Measurements from ENCODE around the gene CNTRL. TPM values are rescaled to one million over a fixed set of nuclear protein-coding genes. Genes with fewer than 3 reads are reported as not detected.

CNTRL gene
- total and polyA plus RNA-seq, 4 experiments from 2014 or later, result 1.5 to 122 (median 78.5) TPM

GRCh38 chr9:121200356-121200755, 125.6 kb downstream of the CNTRL start:
- H3K27ac Mint-ChIP-seq, result peak overlapping the region; percentile 23 to 95 (median 91)
- H3K4me3 Mint-ChIP-seq, result peak overlapping the region; percentile 78 to 95 (median 92)
- Histone ChIP-seq H3K27ac (ENCODE audit: low read depth, low read length) (peak overlapping the region; percentile 87), H3K36me3 (ENCODE audit: insufficient read depth, low read length) (no peaks in the 10 kb centered on the region), H3K27me3 (ENCODE audit: insufficient read depth, low read length) (no peaks in the 10 kb centered on the region), H3K4me3 (ENCODE audit: low read length in 2 of 2) (peak overlapping the region; percentile 64 to 70), H3K4me1 (ENCODE audit: insufficient read depth, low read length) (peaks cover 53% of the 10 kb centered on the region), H3K9me3 (ENCODE audit: control insufficient read depth in 1 of 2, low read length in 2 of 2) (no peaks in the 10 kb centered on the region)
- H3K27me3 Mint-ChIP-seq, result no peaks in the 10 kb centered on the region
- POLR2A ChIA-PET (ENCODE audit: partially characterized antibody), result interaction anchor here (1.0 to 3.7 kb wide), 10 partner anchors 12 to 354 kb away, joined by 3 to 35 read pairs (median 10); no protein-coding TSS in a partner anchor
- H3K36me3 Mint-ChIP-seq, result peaks cover 0 to 16% of the 10 kb centered on the region in 2 donors
- no peak for DNase-seq
- intact Hi-C loops (cut with micrococcal nuclease), result loop anchor here (2.0 to 10.0 kb wide), 5 partner anchors 14 to 1707 kb away; partner anchors contain the start of genes CNTRL and RC3H2
- peaks cover 46 to 75% (median 53%) of the 10 kb centered on the region in 4 donors for H3K4me1 Mint-ChIP-seq
- CTCF ChIA-PET (ENCODE audit: partially characterized antibody), result interaction anchor here (1.2 to 4.6 kb wide), 2 partner anchors 12 to 31 kb away, joined by 4 to 32 read pairs; no protein-coding TSS in a partner anchor
- peaks cover 0 to 5% (median 0%) of the 10 kb centered on the region in 8 donors for H3K9me3 Mint-ChIP-seq

GRCh38 chr9:121201045-121201737, 126.4 kb downstream of the CNTRL start:
- peaks cover 0 to 5% (median 0%) of the 10 kb centered on the region in 8 donors for H3K9me3 Mint-ChIP-seq
- ChIA-PET CTCF (ENCODE audit: partially characterized antibody) (interaction anchor here (0.5 to 4.6 kb wide), 7 partner anchors 9 to 373 kb away, joined by 3 to 32 read pairs (median 4); no protein-coding TSS in a partner anchor), POLR2A (ENCODE audit: partially characterized antibody) (interaction anchor here (0.6 to 3.7 kb wide), 18 partner anchors 9 to 489 kb away, joined by 3 to 35 read pairs (median 6); partner anchors contain the start of genes CNTRL and FBXW2)
- peaks cover 0 to 16% of the 10 kb centered on the region in 2 donors for H3K36me3 Mint-ChIP-seq
- H3K27me3 Mint-ChIP-seq, result no peaks in the 10 kb centered on the region
- no peaks in the 10 kb centered on the region for H3K36me3 ChIP-seq (ENCODE audit: insufficient read depth, low read length)
- DNase-seq, result peak; percentile 47 to 67 (median 54)
- peaks cover 39 to 66% (median 46%) of the 10 kb centered on the region in 4 donors for H3K4me1 Mint-ChIP-seq
- H3K27me3 ChIP-seq (ENCODE audit: insufficient read depth, low read length), result no peaks in the 10 kb centered on the region
- no peaks in the 10 kb centered on the region for H3K9me3 ChIP-seq (ENCODE audit: control insufficient read depth in 1 of 2, low read length in 2 of 2)
- H3K4me3 ChIP-seq (ENCODE audit: low read length in 2 of 2), result peak overlapping the region; percentile 64 to 70
- peak overlapping the region; percentile 95 to 99 (median 96) for H3K27ac Mint-ChIP-seq
- intact Hi-C loops (cut with micrococcal nuclease), result loop anchor here (2.0 to 10.0 kb wide), 5 partner anchors 14 to 1706 kb away; partner anchors contain the start of genes CNTRL and RC3H2
- peak overlapping the region; percentile 94 to 97 (median 95) for H3K4me3 Mint-ChIP-seq
- H3K4me1 ChIP-seq (ENCODE audit: insufficient read depth, low read length), result peaks cover 45% of the 10 kb centered on the region
- H3K27ac ChIP-seq (ENCODE audit: low read depth, low read length), result peak overlapping the region; percentile 87

DNA sequence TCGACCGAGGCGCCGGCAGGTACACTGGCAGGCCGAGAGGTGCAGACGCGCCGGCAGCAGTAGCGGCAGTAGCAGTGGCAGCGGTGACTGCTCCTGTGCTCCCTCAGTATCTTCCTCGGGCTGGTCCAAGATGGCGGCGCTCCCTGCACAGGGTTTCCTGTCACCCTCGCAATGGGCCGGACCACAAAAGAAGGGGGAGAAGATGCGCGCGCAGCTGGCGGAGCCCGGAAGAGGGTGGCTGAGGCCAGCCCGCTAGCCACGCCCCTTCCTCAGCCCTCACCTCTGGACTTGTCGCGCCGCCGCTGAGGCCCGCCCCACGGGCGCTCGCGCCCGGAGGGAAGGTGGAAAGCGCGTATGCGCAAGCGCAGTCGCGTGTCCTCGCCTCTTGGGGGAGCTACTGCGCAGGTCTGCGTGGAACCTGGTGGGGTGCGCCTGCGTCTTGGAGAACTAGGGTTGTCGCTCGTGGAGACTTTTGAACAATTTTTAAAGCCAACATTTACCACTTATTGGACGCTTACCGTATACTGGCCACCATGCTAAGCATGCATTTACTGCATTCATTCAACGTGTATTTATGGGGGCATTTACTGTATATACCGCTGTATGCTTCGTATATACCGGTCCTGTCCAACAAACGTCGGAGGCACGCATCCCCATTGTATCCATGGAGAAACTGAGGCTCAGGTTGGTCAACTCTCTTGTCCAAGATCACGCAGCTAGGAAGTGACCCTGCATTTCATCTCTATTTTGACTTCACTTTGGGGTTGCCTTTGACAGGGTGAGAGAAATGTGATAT, 127.2 kb downstream of the CNTRL start, which contains the start of gene RAB14:
RAB14 (minus strand) TSS at position 132 of the 796 bp plus-strand sequence. CDS start 8,457 bp downstream, outside the sequence.
- H3K4me1 Mint-ChIP-seq, result peaks cover 34 to 59% (median 40%) of the 10 kb centered on the region in 4 donors
- H3K27me3 ChIP-seq (ENCODE audit: insufficient read depth, low read length), result no peaks in the 10 kb centered on the region

DNA sequence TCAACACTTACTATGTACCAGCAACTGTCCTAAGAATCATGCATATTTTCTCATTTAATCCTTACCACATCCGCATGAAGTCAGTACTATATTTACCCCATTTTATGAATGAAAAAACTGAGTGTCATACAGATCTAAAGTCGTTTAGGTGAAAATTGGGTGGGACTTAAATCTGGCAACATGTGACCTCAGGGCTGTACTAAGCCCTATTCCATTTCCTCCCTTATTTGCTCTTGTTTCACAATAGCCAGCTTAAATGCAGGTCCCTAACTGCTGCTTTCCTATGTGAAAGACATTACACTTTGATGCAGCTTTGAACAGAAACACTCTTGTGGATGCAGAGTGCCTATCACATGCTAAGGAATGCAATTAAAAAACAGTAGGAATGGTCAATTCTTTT, 129.4 kb downstream of the CNTRL start:
- intact Hi-C loops (cut with micrococcal nuclease), result loop anchor here (5.0 to 10.0 kb wide), 4 partner anchors 132 to 1703 kb away; partner anchors contain the start of genes CNTRL and RC3H2

More for the DNA sequence above, 127.2 kb downstream of the CNTRL start, which contains the start of gene RAB14:
- ChIA-PET POLR2A (ENCODE audit: partially characterized antibody) (interaction anchor here (0.6 to 3.7 kb wide), 22 partner anchors 9 to 1063 kb away, joined by 3 to 35 read pairs (median 4); partner anchors contain the start of genes CNTRL, FBXW2 and MRRF), CTCF (ENCODE audit: partially characterized antibody) (interaction anchor here (0.5 to 4.6 kb wide), 7 partner anchors 10 to 374 kb away, joined by 3 to 32 read pairs (median 4); no protein-coding TSS in a partner anchor)
- peak within 1 kb of the TSS; percentile 87 for H3K27ac ChIP-seq (ENCODE audit: low read depth, low read length)
- Mint-ChIP-seq H3K27me3 (no peaks in the 10 kb centered on the region), H3K4me3 (peak within 1 kb of the TSS; percentile 94 to 97 (median 95)), H3K9me3 (peaks cover 0 to 5% (median 0%) of the 10 kb centered on the region in 8 donors), H3K36me3 (peaks cover 0 to 14% of the 10 kb centered on the region in 2 donors), H3K27ac (peak within 1 kb of the TSS; percentile 95 to 99 (median 96))
- no peaks in the 10 kb centered on the region for H3K36me3 ChIP-seq (ENCODE audit: insufficient read depth, low read length)
- intact Hi-C loops (cut with micrococcal nuclease), result loop anchor here (1.0 to 10.0 kb wide), 8 partner anchors 15 to 1705 kb away; partner anchors contain the start of genes CDK5RAP2, CNTRL, RC3H2 and STOM
- H3K9me3 ChIP-seq (ENCODE audit: control insufficient read depth in 1 of 2, low read length in 2 of 2), result no peaks in the 10 kb centered on the region
- peak; percentile 99 to 100 (median 100) for DNase-seq
- peak within 1 kb of the TSS; percentile 64 to 89 for H3K4me3 ChIP-seq (ENCODE audit: low read length in 2 of 2)
- H3K4me1 ChIP-seq (ENCODE audit: insufficient read depth, low read length), result peaks cover 38% of the 10 kb centered on the region

GRCh38 chr9:121204611-121205010, 129.9 kb downstream of the CNTRL start:
- POLR2A ChIA-PET (ENCODE audit: partially characterized antibody), result no interaction called here
- no peak overlapping the region for H3K4me3 ChIP-seq (ENCODE audit: low read length in 2 of 2)
- H3K27ac ChIP-seq (ENCODE audit: low read depth, low read length), result no peak overlapping the region
- Mint-ChIP-seq H3K27ac (no peak overlapping the region), H3K4me1 (peaks cover 19 to 39% (median 28%) of the 10 kb centered on the region in 4 donors), H3K4me3 (no peak overlapping the region), H3K9me3 (peaks cover 0 to 5% (median 0%) of the 10 kb centered on the region in 8 donors), H3K27me3 (no peaks in the 10 kb centered on the region), H3K36me3 (peaks cover 0 to 14% of the 10 kb centered on the region in 2 donors)
- H3K27me3 ChIP-seq (ENCODE audit: insufficient read depth, low read length), result no peaks in the 10 kb centered on the region
- intact Hi-C loops (cut with micrococcal nuclease), result loop anchor here (5.0 to 10.0 kb wide), 4 partner anchors 132 to 1703 kb away; partner anchors contain the start of genes CNTRL and RC3H2
- H3K4me1 ChIP-seq (ENCODE audit: insufficient read depth, low read length), result peaks cover 23% of the 10 kb centered on the region
- CTCF ChIA-PET (ENCODE audit: partially characterized antibody), result interaction anchor here (0.9 to 1.6 kb wide), 2 partner anchors 8 to 83 kb away, joined by 3 to 6 read pairs; no protein-coding TSS in a partner anchor
- no peaks in the 10 kb centered on the region for H3K36me3 ChIP-seq (ENCODE audit: insufficient read depth, low read length)
- H3K9me3 ChIP-seq (ENCODE audit: control insufficient read depth in 1 of 2, low read length in 2 of 2), result no peaks in the 10 kb centered on the region
- DNase-seq, result no peak

More for the DNA sequence above, 129.4 kb downstream of the CNTRL start:
- H3K4me3 ChIP-seq (ENCODE audit: low read length in 2 of 2), result no peak overlapping the region
- peak overlapping the region in 1 of 8 donors; percentile 37 for H3K4me3 Mint-ChIP-seq
- H3K27me3 ChIP-seq (ENCODE audit: insufficient read depth, low read length), result no peaks in the 10 kb centered on the region
- H3K4me1 ChIP-seq (ENCODE audit: insufficient read depth, low read length), result peaks cover 28% of the 10 kb centered on the region
- peaks cover 0 to 14% of the 10 kb centered on the region in 2 donors for H3K36me3 Mint-ChIP-seq
- no peaks in the 10 kb centered on the region for H3K9me3 ChIP-seq (ENCODE audit: control insufficient read depth in 1 of 2, low read length in 2 of 2)
- no peaks in the 10 kb centered on the region for H3K36me3 ChIP-seq (ENCODE audit: insufficient read depth, low read length)
- H3K4me1 Mint-ChIP-seq, result peaks cover 23 to 44% (median 32%) of the 10 kb centered on the region in 4 donors
- ChIA-PET POLR2A (ENCODE audit: partially characterized antibody) (no interaction called here), CTCF (ENCODE audit: partially characterized antibody) (interaction anchor here (1.6 kb wide), 1 partner anchor 9 kb away, joined by 6 read pairs; no protein-coding TSS in a partner anchor)
- DNase-seq, result no peak
- peaks cover 0 to 5% (median 0%) of the 10 kb centered on the region in 8 donors for H3K9me3 Mint-ChIP-seq
- peak overlapping the region in 1 of 7 donors; percentile 11 for H3K27ac Mint-ChIP-seq
- no peaks in the 10 kb centered on the region for H3K27me3 Mint-ChIP-seq
- no peak overlapping the region for H3K27ac ChIP-seq (ENCODE audit: low read depth, low read length)

DNA sequence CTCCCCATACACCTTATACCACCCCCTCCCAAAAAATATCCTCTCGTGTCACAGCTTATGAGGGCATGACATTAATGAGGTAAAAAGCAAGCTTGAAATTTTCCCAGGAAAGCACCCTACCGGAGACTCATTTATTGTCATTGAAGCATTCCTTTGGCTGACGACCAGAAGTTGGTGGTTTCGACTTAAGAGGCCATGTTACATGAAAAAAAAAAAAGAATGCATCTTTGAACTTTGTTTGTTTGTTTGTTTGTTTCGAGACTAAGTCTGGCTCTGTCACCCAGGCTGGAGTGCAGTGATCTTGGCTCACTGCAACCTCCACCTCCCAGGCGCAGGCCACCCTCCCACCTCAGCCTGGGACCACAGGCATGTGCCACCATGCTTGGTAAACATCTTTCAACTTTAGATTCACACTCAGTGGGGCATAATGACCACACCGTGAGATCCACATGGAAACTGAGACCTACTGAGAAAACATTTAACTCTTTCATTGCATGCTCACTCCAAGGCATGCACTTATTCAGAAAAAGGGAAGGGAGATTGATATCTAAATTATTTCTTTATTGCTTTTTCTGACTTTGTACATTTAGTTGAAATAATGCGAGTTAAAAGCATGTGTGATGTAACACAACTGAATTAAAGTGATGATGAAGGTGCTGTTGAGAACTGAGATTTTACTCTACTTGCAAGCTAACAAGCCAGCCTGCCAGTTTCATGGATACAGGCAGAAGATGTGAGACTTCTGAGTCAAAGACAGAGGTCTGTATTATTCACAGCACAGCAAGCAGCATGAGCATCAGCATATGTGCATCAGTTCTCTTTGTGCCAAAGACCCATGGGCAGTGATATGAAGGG, 132.0 kb downstream of the CNTRL start:
- intact Hi-C loops (cut with micrococcal nuclease), result loop anchor here (10.0 kb wide), 2 partner anchors 312 to 452 kb away; no protein-coding TSS in a partner anchor
- H3K4me1 ChIP-seq (ENCODE audit: insufficient read depth, low read length), result peaks cover 13% of the 10 kb centered on the region
- no peak for DNase-seq
- no peaks in the 10 kb centered on the region for H3K27me3 ChIP-seq (ENCODE audit: insufficient read depth, low read length)
- Mint-ChIP-seq H3K4me1 (peaks cover 14 to 23% (median 20%) of the 10 kb centered on the region in 4 donors), H3K27me3 (no peaks in the 10 kb centered on the region), H3K9me3 (peaks cover 0 to 3% (median 0%) of the 10 kb centered on the region in 8 donors), H3K36me3 (peaks cover 0 to 3% of the 10 kb centered on the region in 2 donors), H3K4me3 (no peak overlapping the region), H3K27ac (peak overlapping the region in 1 of 7 donors; percentile 32)
- H3K4me3 ChIP-seq (ENCODE audit: low read length in 2 of 2), result no peak overlapping the region
- no peaks in the 10 kb centered on the region for H3K36me3 ChIP-seq (ENCODE audit: insufficient read depth, low read length)
- ChIA-PET CTCF (ENCODE audit: partially characterized antibody) (no interaction called here), POLR2A (ENCODE audit: partially characterized antibody) (no interaction called here)
- H3K9me3 ChIP-seq (ENCODE audit: control insufficient read depth in 1 of 2, low read length in 2 of 2), result no peaks in the 10 kb centered on the region
- no peak overlapping the region for H3K27ac ChIP-seq (ENCODE audit: low read depth, low read length)

Measured in CD4-positive, alpha-beta memory T cell (primary cell).